Measurements from ENCODE around the gene VARS1.
"Not testable (repeated sequence)": the region's sequence is repeated elsewhere in the genome, so short reads cannot be mapped to it uniquely, and the experiment has no call there.

- TF ChIP-seq SP1, NFRKB (IDR thresholded peaks at IDR 0.05): not testable (repeated sequence)
These were observed 22.5 kb upstream of the VARS1 start for GRCh38 chr6:31817929-31818511.
